Stimulated activated CD8-positive, alpha-beta memory T cell treated with anti-CD3 and anti-CD28 coated beads, Interleukin-15, amount 100 ng/mL, for 1 hour (primary cell): ENCODE data around the gene ZSCAN22.

ENCODE experiments used
- DNase-seq: peaks from one replicate; pipeline ENCODE4 v3.0.0-alpha.2; 2020; ENCODE audit warnings: low read depth

Gene ZSCAN22

GRCh38 chr19:58351990-58352755 is 25.4 kb downstream of the ZSCAN22 start:
- no peak for DNase-seq

- DNase-seq: no peak
Measured at GRCh38 chr19:58352760-58353671, 26.2 kb downstream of the ZSCAN22 start, which contains the start of gene A1BG. A1BG (minus strand) TSS chr19:58353492; CDS start chr19:58353437, 55 bp downstream.

GRCh38 chr19:58353717-58354477 is 27.1 kb downstream of the ZSCAN22 start:
- no peak for DNase-seq

GRCh38 chr19:58354478-58355030 is 27.8 kb downstream of the ZSCAN22 start:
- no peak for DNase-seq

- DNase-seq: no peak
Measured at GRCh38 chr19:58355215-58355796, 28.5 kb downstream of the ZSCAN22 start.

GRCh38 chr19:58355908-58356765 is 29.3 kb downstream of the ZSCAN22 start:
- DNase-seq: no peak

- no peak for DNase-seq
Measured at GRCh38 chr19:58356766-58357480, 30.1 kb downstream of the ZSCAN22 start.

- DNase-seq: no peak
Measured at GRCh38 chr19:58357481-58358145, 30.8 kb downstream of the ZSCAN22 start.

- DNase-seq: no peak
Measured at GRCh38 chr19:58361900-58362271, 35.1 kb downstream of the ZSCAN22 start.

- peak; percentile 91 for DNase-seq
Measured at GRCh38 chr19:58362272-58362994, 35.6 kb downstream of the ZSCAN22 start, which contains the start of gene ZNF497. ZNF497 (minus strand) TSS chr19:58362751; CDS start chr19:58357635, 5,116 bp downstream.

- DNase-seq: no peak
Measured at GRCh38 chr19:58364146-58364545, 37.4 kb downstream of the ZSCAN22 start.

- DNase-seq: no peak
Measured at GRCh38 chr19:58366585-58367430, 40.0 kb downstream of the ZSCAN22 start.

GRCh38 chr19:58367698-58368454 is 41.1 kb downstream of the ZSCAN22 start:
- DNase-seq: no peak

- DNase-seq: no peak
Measured at GRCh38 chr19:58368561-58369360, 42.0 kb downstream of the ZSCAN22 start.

GRCh38 chr19:58372311-58373133 is 45.7 kb downstream of the ZSCAN22 start:
- DNase-seq: no peak
